SK-N-SH (cell line): ENCODE measurements around the gene CDH4.

ENCODE experiments used
- ELF1 ChIP-seq: IDR thresholded peaks from 2 replicates; pipeline ENCODE4 v1.4.0; 2012
- EP300 ChIP-seq, 2 experiments: IDR thresholded peaks; 2 replicates each; pipeline versions ENCODE4 v1.4.0 to v1.6.1; 2012; ENCODE audit warnings: borderline replicate concordance in 1 of 2, low read depth in 1 of 2, low read length in 1 of 2
- EZH2phosphoT487 ChIP-seq: fragments of 200-600 bp; sonication (generic); IDR thresholded peaks from 2 replicates; pipeline ENCODE4 v1.6.1; 2017; ENCODE audit warnings: low read depth, mixed run types, mild to moderate bottlenecking, antibody characterized with exemption, moderate library complexity, borderline replicate concordance
- FOSL2 ChIP-seq: IDR thresholded peaks from 2 replicates; pipeline ENCODE4 v1.4.0; 2012; ENCODE audit warnings: low read depth, mild to moderate bottlenecking, moderate library complexity, borderline replicate concordance
- FOXJ3 ChIP-seq: sonication (generic); formaldehyde crosslinking; IDR thresholded peaks from 2 replicates; pipeline ENCODE4 v1.5.1; 2020; ENCODE audit warnings: mild to moderate bottlenecking, missing genetic modification reagents
- POLR2AphosphoS5 ChIP-seq: IDR thresholded peaks from 2 replicates; pipeline ENCODE4 v1.6.1; 2012; ENCODE audit warnings: low read depth, low read length
- RCOR1 ChIP-seq: fragments of 150-350 bp; IDR thresholded peaks from 2 replicates; pipeline ENCODE4 v1.6.1; 2017; ENCODE audit warnings: antibody characterized with exemption, low read length
- RFX5 ChIP-seq: IDR thresholded peaks from 2 replicates; pipeline ENCODE4 v1.6.1; 2012; ENCODE audit warnings: mild to moderate bottlenecking, improper control_type of control experiment, low read length
- RXRA ChIP-seq: IDR thresholded peaks from 2 replicates; pipeline ENCODE4 v1.4.0; 2012; ENCODE audit warnings: low read depth, mild to moderate bottlenecking, borderline replicate concordance
- TAF1 ChIP-seq: IDR thresholded peaks from 2 replicates; pipeline ENCODE4 v1.6.1; 2012; ENCODE audit warnings: low read depth, mild to moderate bottlenecking, low read length, moderate library complexity, borderline replicate concordance
- TF ChIP-seq, protein P1 (sequence below): fragments of 200-600 bp; sonication (generic); IDR thresholded peaks from 2 replicates; pipeline ENCODE4 v1.6.1; 2017; ENCODE audit warnings: antibody characterized with exemption, mild to moderate bottlenecking, moderate library complexity
- TF ChIP-seq, protein P2 (sequence below): fragments of 150-350 bp; IDR thresholded peaks from 2 replicates; pipeline ENCODE4 v1.6.1; 2017; ENCODE audit warnings: antibody characterized with exemption, low read length, low read depth, borderline replicate concordance
- TF ChIP-seq, protein P3 (sequence below): IDR thresholded peaks from 2 replicates; pipeline ENCODE4 v1.6.1; 2012; ENCODE audit warnings: mild to moderate bottlenecking, low read depth, low read length, moderate library complexity

DNA sequence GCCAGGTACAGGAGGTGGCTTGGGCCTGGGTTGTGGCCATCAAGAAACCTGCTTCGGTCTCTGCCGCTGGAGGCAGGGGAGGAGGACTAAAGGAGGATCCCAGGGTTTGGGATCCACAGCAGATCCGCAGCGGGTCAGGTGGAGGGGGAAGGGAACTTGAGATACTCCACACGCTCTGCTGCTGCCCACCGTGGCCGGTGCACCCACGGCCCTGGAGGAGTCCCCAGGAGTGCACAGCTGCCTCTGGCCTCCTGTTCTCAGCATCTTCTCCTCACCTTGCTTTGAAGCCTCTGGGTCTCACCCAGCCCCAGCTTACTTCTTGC, 286.8 kb downstream of the CDH4 start:
- TF ChIP-seq EP300 (IDR thresholded peaks at IDR 0.05; ENCODE audit: borderline replicate concordance in 1 of 2, low read depth in 1 of 2, low read length in 1 of 2) (no peak), FOXJ3 (no peak), RCOR1 (no peak), RXRA (no peak), ELF1 (no peak), TAF1 (no peak), EZH2phosphoT487 (no peak), RFX5 (no peak), FOSL2 (no peak), POLR2AphosphoS5 (no peak)
- TF ChIP-seq, protein P1, sequence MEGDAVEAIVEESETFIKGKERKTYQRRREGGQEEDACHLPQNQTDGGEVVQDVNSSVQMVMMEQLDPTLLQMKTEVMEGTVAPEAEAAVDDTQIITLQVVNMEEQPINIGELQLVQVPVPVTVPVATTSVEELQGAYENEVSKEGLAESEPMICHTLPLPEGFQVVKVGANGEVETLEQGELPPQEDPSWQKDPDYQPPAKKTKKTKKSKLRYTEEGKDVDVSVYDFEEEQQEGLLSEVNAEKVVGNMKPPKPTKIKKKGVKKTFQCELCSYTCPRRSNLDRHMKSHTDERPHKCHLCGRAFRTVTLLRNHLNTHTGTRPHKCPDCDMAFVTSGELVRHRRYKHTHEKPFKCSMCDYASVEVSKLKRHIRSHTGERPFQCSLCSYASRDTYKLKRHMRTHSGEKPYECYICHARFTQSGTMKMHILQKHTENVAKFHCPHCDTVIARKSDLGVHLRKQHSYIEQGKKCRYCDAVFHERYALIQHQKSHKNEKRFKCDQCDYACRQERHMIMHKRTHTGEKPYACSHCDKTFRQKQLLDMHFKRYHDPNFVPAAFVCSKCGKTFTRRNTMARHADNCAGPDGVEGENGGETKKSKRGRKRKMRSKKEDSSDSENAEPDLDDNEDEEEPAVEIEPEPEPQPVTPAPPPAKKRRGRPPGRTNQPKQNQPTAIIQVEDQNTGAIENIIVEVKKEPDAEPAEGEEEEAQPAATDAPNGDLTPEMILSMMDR, result no peak
- TF ChIP-seq, protein P2, sequence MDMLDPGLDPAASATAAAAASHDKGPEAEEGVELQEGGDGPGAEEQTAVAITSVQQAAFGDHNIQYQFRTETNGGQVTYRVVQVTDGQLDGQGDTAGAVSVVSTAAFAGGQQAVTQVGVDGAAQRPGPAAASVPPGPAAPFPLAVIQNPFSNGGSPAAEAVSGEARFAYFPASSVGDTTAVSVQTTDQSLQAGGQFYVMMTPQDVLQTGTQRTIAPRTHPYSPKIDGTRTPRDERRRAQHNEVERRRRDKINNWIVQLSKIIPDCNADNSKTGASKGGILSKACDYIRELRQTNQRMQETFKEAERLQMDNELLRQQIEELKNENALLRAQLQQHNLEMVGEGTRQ, result no peak
- TF ChIP-seq, protein P3, sequence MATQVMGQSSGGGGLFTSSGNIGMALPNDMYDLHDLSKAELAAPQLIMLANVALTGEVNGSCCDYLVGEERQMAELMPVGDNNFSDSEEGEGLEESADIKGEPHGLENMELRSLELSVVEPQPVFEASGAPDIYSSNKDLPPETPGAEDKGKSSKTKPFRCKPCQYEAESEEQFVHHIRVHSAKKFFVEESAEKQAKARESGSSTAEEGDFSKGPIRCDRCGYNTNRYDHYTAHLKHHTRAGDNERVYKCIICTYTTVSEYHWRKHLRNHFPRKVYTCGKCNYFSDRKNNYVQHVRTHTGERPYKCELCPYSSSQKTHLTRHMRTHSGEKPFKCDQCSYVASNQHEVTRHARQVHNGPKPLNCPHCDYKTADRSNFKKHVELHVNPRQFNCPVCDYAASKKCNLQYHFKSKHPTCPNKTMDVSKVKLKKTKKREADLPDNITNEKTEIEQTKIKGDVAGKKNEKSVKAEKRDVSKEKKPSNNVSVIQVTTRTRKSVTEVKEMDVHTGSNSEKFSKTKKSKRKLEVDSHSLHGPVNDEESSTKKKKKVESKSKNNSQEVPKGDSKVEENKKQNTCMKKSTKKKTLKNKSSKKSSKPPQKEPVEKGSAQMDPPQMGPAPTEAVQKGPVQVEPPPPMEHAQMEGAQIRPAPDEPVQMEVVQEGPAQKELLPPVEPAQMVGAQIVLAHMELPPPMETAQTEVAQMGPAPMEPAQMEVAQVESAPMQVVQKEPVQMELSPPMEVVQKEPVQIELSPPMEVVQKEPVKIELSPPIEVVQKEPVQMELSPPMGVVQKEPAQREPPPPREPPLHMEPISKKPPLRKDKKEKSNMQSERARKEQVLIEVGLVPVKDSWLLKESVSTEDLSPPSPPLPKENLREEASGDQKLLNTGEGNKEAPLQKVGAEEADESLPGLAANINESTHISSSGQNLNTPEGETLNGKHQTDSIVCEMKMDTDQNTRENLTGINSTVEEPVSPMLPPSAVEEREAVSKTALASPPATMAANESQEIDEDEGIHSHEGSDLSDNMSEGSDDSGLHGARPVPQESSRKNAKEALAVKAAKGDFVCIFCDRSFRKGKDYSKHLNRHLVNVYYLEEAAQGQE, result no peak
